ENCODE data around the gene PROB1.

Gene PROB1

GRCh38 chr5:139381837-139382761 lies 12.8 kb downstream of the PROB1 start:
- H3K4me3 ChIP-seq (ENCODE audit: low read depth, low read length), result no peak overlapping the region
- no peak for DNase-seq (ENCODE audit: low read depth)
- no peak for TF ChIP-seq CTCF (IDR thresholded peaks at IDR 0.05; ENCODE audit: insufficient read depth, low read depth, low read length, missing control alignments)

GRCh38 chr5:139379626-139380449 lies 15.1 kb downstream of the PROB1 start:
- no peak for TF ChIP-seq CTCF (IDR thresholded peaks at IDR 0.05; ENCODE audit: insufficient read depth, low read depth, low read length, missing control alignments)
- H3K4me3 ChIP-seq (ENCODE audit: low read depth, low read length), result no peak overlapping the region
- no peak for DNase-seq (ENCODE audit: low read depth)

- no peak for TF ChIP-seq CTCF (IDR thresholded peaks at IDR 0.05; ENCODE audit: insufficient read depth, low read depth, low read length, missing control alignments)
- no peak overlapping the region for H3K4me3 ChIP-seq (ENCODE audit: low read depth, low read length)
- no peak for DNase-seq (ENCODE audit: low read depth)
Measured at GRCh38 chr5:139378941-139379361, 16.0 kb downstream of the PROB1 start.

- DNase-seq (ENCODE audit: low read depth), result no peak
- TF ChIP-seq CTCF (IDR thresholded peaks at IDR 0.05; ENCODE audit: insufficient read depth, low read depth, low read length, missing control alignments), result no peak
- H3K4me3 ChIP-seq (ENCODE audit: low read depth, low read length), result no peak overlapping the region
Measured at GRCh38 chr5:139378101-139378825, 16.6 kb downstream of the PROB1 start.

- no peak for DNase-seq (ENCODE audit: low read depth)
- TF ChIP-seq CTCF (IDR thresholded peaks at IDR 0.05; ENCODE audit: insufficient read depth, low read depth, low read length, missing control alignments), result no peak
- no peak overlapping the region for H3K4me3 ChIP-seq (ENCODE audit: low read depth, low read length)
Measured at GRCh38 chr5:139377226-139377625, 17.7 kb downstream of the PROB1 start.

GRCh38 chr5:139376364-139376763 lies 18.5 kb downstream of the PROB1 start:
- TF ChIP-seq CTCF (IDR thresholded peaks at IDR 0.05; ENCODE audit: insufficient read depth, low read depth, low read length, missing control alignments), result no peak
- DNase-seq (ENCODE audit: low read depth), result no peak
- H3K4me3 ChIP-seq (ENCODE audit: low read depth, low read length), result no peak overlapping the region

Data from GM12865 (cell line).